ENCODE measurements around the gene UGT1A8.

- TF ChIP-seq CTCF (conservative IDR thresholded peaks at IDR 0.05; ENCODE audit: low read length) (no peak), EZH2phosphoT487 (IDR thresholded peaks at IDR 0.05; ENCODE audit: borderline replicate concordance) (no peak)
These were observed 143.8 kb downstream of the UGT1A8 start for GRCh38 chr2:233761040-233761769.
